ENCODE measurements around the gene RFPL4A. TPM values are rescaled to one million over a fixed set of nuclear protein-coding genes. Genes with fewer than 3 reads are reported as not detected.

The RFPL4A gene
- total RNA-seq, 1 experiment from 2014 or later: not detected

DNA sequence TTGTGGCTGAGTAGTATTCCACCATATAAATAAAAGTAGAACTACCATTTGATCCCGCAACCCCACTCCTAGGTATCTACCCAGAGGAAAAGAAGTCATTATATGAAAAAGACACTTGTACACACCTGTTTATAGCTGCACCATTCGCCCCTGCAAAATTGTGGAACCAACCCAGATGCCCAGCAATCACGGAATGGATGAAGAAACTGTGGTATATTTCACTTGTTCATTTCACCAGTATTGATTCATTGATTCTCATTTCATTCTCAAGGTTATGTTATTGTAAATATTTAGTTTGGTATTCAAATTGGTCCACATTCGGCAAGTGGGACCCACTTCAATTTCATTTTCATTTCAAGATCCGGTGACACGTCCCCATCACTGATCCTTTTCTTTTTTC lies 8.2 kb upstream of the RFPL4A start:
- H2BK12ac ChIP-seq (ENCODE audit: insufficient read length, low read depth, low read length): no peak overlapping the region
- peaks cover 73% of the 10 kb centered on the region for H3K9me3 ChIP-seq (ENCODE audit: control insufficient read depth, low read depth, low read length)
- H4K20me1 ChIP-seq (ENCODE audit: control insufficient read depth, insufficient read depth, insufficient read length): no peaks in the 10 kb centered on the region
- no peak overlapping the region for H2BK15ac ChIP-seq (ENCODE audit: low read depth, low read length)
- DNase-seq: no peak
- H3K18ac ChIP-seq (ENCODE audit: insufficient read length, low read depth, low read length): no peak overlapping the region
- no peaks in the 10 kb centered on the region for H3K23me2 ChIP-seq (ENCODE audit: insufficient read length, low read depth, low read length, poor library complexity, severe bottlenecking)
- peaks cover 74 to 81% of the 10 kb centered on the region in 2 experiments for H3K9me3 Mint-ChIP-seq
- no peak overlapping the region for H3K9ac ChIP-seq (ENCODE audit: extremely low read depth, insufficient read length, low read length)
- no peaks in the 10 kb centered on the region for H3K27me3 ChIP-seq (ENCODE audit: insufficient read depth, low read length)
- H3K27ac ChIP-seq (ENCODE audit: insufficient read length, low read depth, low read length): no peak overlapping the region
- no peaks in the 10 kb centered on the region for H3K4me1 ChIP-seq (ENCODE audit: insufficient read depth, low read length)
- H3K36me3 Mint-ChIP-seq (ENCODE audit: insufficient read depth in 1 of 3, low read depth in 3 of 3): peaks cover 8 to 21% (median 14%) of the 10 kb centered on the region in 3 experiments; a peak in 6 of 7 replicates
- peaks cover 4% of the 10 kb centered on the region; the same call in 1 of the 2 replicates for H3K27me3 Mint-ChIP-seq (ENCODE audit: low read depth)
- no peak overlapping the region for H3T11ph ChIP-seq (ENCODE audit: low read length)
- no peak overlapping the region for H2BK5ac ChIP-seq (ENCODE audit: insufficient read length, low read length)
- H3K14ac ChIP-seq (ENCODE audit: insufficient read depth, low read length): no peak overlapping the region
- no peak overlapping the region for H3K56ac ChIP-seq (ENCODE audit: insufficient read length, low read depth, low read length)
- no peak overlapping the region for H2AFZ ChIP-seq (ENCODE audit: low read length)
- no peak overlapping the region for H2BK120ac ChIP-seq (ENCODE audit: low read depth, low read length, poor library complexity, severe bottlenecking)
- no peak overlapping the region for H3K4me3 Mint-ChIP-seq
- H3K79me1 ChIP-seq (ENCODE audit: insufficient read depth, low read depth, low read length, poor library complexity, severe bottlenecking): no peaks in the 10 kb centered on the region
- H2BK20ac ChIP-seq (ENCODE audit: low read depth, low read length, poor library complexity, severe bottlenecking): no peak overlapping the region
- no peak for TF ChIP-seq CTCF (conservative IDR thresholded peaks at IDR 0.05)
- no peak overlapping the region for H3K4me2 ChIP-seq (ENCODE audit: insufficient read depth, insufficient read length, low read length)
- WGBS (ENCODE audit: extremely low coverage, insufficient read length, low lambda C conversion rate): no CpG with 5 or more reads among the region's 6 CpGs
- no peak overlapping the region for H3K27ac Mint-ChIP-seq
- H3K4ac ChIP-seq (ENCODE audit: low read depth, low read length): no peak overlapping the region
- H4K91ac ChIP-seq (ENCODE audit: insufficient read length, low read depth, low read length): no peak overlapping the region
- no peak overlapping the region for H4K8ac ChIP-seq (replicated peaks; ENCODE audit: insufficient read length, low read depth, low read length)
- no peaks in the 10 kb centered on the region for H3K4me1 Mint-ChIP-seq
- H3K79me2 ChIP-seq (ENCODE audit: insufficient read depth, low read length): peaks cover 2% of the 10 kb centered on the region; the same call in 1 of the 2 replicates
- no peak overlapping the region for H3K23ac ChIP-seq (ENCODE audit: insufficient read length, low read depth, low read length)
- no peak overlapping the region for H4K5ac ChIP-seq (ENCODE audit: insufficient read length, low read depth, low read length)
- no peak overlapping the region for H2AK5ac ChIP-seq (ENCODE audit: insufficient read length, low read length)

Data from H9 (cell line).